ENCODE data around the gene AOPEP.

Gene AOPEP

GRCh38 chr9:94697972-94698581 is 28.4 kb upstream of the AOPEP start:
- no peak overlapping the region for H3K27ac Mint-ChIP-seq (ENCODE audit: low read depth)
- ATAC-seq (replicated peaks; ENCODE audit: extremely low read depth, poor library complexity, severe bottlenecking) = no peak
- no peaks in the 10 kb centered on the region for H3K36me3 Mint-ChIP-seq (ENCODE audit: insufficient read depth)
- no peaks in the 10 kb centered on the region for H3K4me1 Mint-ChIP-seq
- DNase-seq (ENCODE audit: low spot score in 2 of 2) = no peak
- H3K9me3 Mint-ChIP-seq = no peaks in the 10 kb centered on the region
- H3K27me3 Mint-ChIP-seq = peaks cover 36% of the 10 kb centered on the region
- H3K4me3 Mint-ChIP-seq = no peak overlapping the region

GRCh38 chr9:94699715-94700373 is 26.7 kb upstream of the AOPEP start:
- peaks cover 54% of the 10 kb centered on the region for H3K27me3 Mint-ChIP-seq
- H3K27ac Mint-ChIP-seq (ENCODE audit: low read depth) = no peak overlapping the region
- H3K4me3 Mint-ChIP-seq = no peak overlapping the region
- no peaks in the 10 kb centered on the region for H3K4me1 Mint-ChIP-seq
- H3K9me3 Mint-ChIP-seq = no peaks in the 10 kb centered on the region
- H3K36me3 Mint-ChIP-seq (ENCODE audit: insufficient read depth) = no peaks in the 10 kb centered on the region
- no peak for DNase-seq (ENCODE audit: low spot score in 2 of 2)
- no peak for ATAC-seq (replicated peaks; ENCODE audit: extremely low read depth, poor library complexity, severe bottlenecking)

GRCh38 chr9:94700445-94700844 is 26.1 kb upstream of the AOPEP start:
- no peaks in the 10 kb centered on the region for H3K9me3 Mint-ChIP-seq
- no peak overlapping the region for H3K27ac Mint-ChIP-seq (ENCODE audit: low read depth)
- H3K36me3 Mint-ChIP-seq (ENCODE audit: insufficient read depth) = no peaks in the 10 kb centered on the region
- DNase-seq (ENCODE audit: low spot score in 2 of 2) (no peak), ATAC-seq (replicated peaks; ENCODE audit: extremely low read depth, poor library complexity, severe bottlenecking) (no peak)
- no peaks in the 10 kb centered on the region for H3K4me1 Mint-ChIP-seq
- no peak overlapping the region for H3K4me3 Mint-ChIP-seq
- peaks cover 55% of the 10 kb centered on the region for H3K27me3 Mint-ChIP-seq

- Mint-ChIP-seq H3K9me3 (no peaks in the 10 kb centered on the region), H3K36me3 (ENCODE audit: insufficient read depth) (no peaks in the 10 kb centered on the region)
Measured at GRCh38 chr9:94703488-94704140, 22.9 kb upstream of the AOPEP start.

GRCh38 chr9:94705162-94705702 is 21.3 kb upstream of the AOPEP start:
- Mint-ChIP-seq H3K27ac (ENCODE audit: low read depth) (no peak overlapping the region), H3K4me3 (no peak overlapping the region), H3K4me1 (no peaks in the 10 kb centered on the region), H3K27me3 (peaks cover 43% of the 10 kb centered on the region), H3K36me3 (ENCODE audit: insufficient read depth) (no peaks in the 10 kb centered on the region), H3K9me3 (no peaks in the 10 kb centered on the region)
- DNase-seq (ENCODE audit: low spot score in 2 of 2) (no peak), ATAC-seq (replicated peaks; ENCODE audit: extremely low read depth, poor library complexity, severe bottlenecking) (no peak)

More at GRCh38 chr9:94703488-94704140, 22.9 kb upstream of the AOPEP start:
- no peak overlapping the region for H3K27ac Mint-ChIP-seq (ENCODE audit: low read depth)
- DNase-seq (ENCODE audit: low spot score in 2 of 2) (no peak), ATAC-seq (replicated peaks; ENCODE audit: extremely low read depth, poor library complexity, severe bottlenecking) (no peak)
- H3K4me3 Mint-ChIP-seq = no peak overlapping the region
- H3K4me1 Mint-ChIP-seq = no peaks in the 10 kb centered on the region
- peaks cover 50% of the 10 kb centered on the region for H3K27me3 Mint-ChIP-seq

GRCh38 chr9:94706922-94707321 is 19.6 kb upstream of the AOPEP start:
- H3K36me3 Mint-ChIP-seq (ENCODE audit: insufficient read depth) = no peaks in the 10 kb centered on the region
- no peaks in the 10 kb centered on the region for H3K4me1 Mint-ChIP-seq
- no peak overlapping the region for H3K27ac Mint-ChIP-seq (ENCODE audit: low read depth)
- no peak for ATAC-seq (replicated peaks; ENCODE audit: extremely low read depth, poor library complexity, severe bottlenecking)
- DNase-seq (ENCODE audit: low spot score in 2 of 2) = no peak
- H3K27me3 Mint-ChIP-seq = peaks cover 48% of the 10 kb centered on the region
- no peaks in the 10 kb centered on the region for H3K9me3 Mint-ChIP-seq
- H3K4me3 Mint-ChIP-seq = no peak overlapping the region

GRCh38 chr9:94713436-94714215 is 12.9 kb upstream of the AOPEP start:
- no peak for ATAC-seq (replicated peaks; ENCODE audit: extremely low read depth, poor library complexity, severe bottlenecking)
- Mint-ChIP-seq H3K4me3 (no peak overlapping the region), H3K4me1 (no peaks in the 10 kb centered on the region), H3K9me3 (no peaks in the 10 kb centered on the region), H3K36me3 (ENCODE audit: insufficient read depth) (no peaks in the 10 kb centered on the region), H3K27me3 (peaks cover 73% of the 10 kb centered on the region), H3K27ac (ENCODE audit: low read depth) (no peak overlapping the region)
- no peak for DNase-seq (ENCODE audit: low spot score in 2 of 2)

GRCh38 chr9:94714494-94714893 is 12.0 kb upstream of the AOPEP start:
- DNase-seq (ENCODE audit: low spot score in 2 of 2) = no peak
- ATAC-seq (replicated peaks; ENCODE audit: extremely low read depth, poor library complexity, severe bottlenecking) = no peak
- no peak overlapping the region for H3K27ac Mint-ChIP-seq (ENCODE audit: low read depth)
- no peaks in the 10 kb centered on the region for H3K4me1 Mint-ChIP-seq
- H3K9me3 Mint-ChIP-seq = no peaks in the 10 kb centered on the region
- no peak overlapping the region for H3K4me3 Mint-ChIP-seq
- H3K27me3 Mint-ChIP-seq = peaks cover 73% of the 10 kb centered on the region
- H3K36me3 Mint-ChIP-seq (ENCODE audit: insufficient read depth) = no peaks in the 10 kb centered on the region

- DNase-seq (ENCODE audit: low spot score in 2 of 2) = no peak
Measured at GRCh38 chr9:94717761-94718160, 8.7 kb upstream of the AOPEP start.

GRCh38 chr9:94718936-94719335 is 7.6 kb upstream of the AOPEP start:
- Mint-ChIP-seq H3K4me1 (no peaks in the 10 kb centered on the region), H3K36me3 (ENCODE audit: insufficient read depth) (peaks cover 1% of the 10 kb centered on the region), H3K27me3 (peaks cover 39% of the 10 kb centered on the region), H3K4me3 (no peak overlapping the region), H3K27ac (ENCODE audit: low read depth) (no peak overlapping the region), H3K9me3 (no peaks in the 10 kb centered on the region)
- ATAC-seq (replicated peaks; ENCODE audit: extremely low read depth, poor library complexity, severe bottlenecking) (no peak), DNase-seq (ENCODE audit: low spot score in 2 of 2) (no peak)

More at GRCh38 chr9:94717761-94718160, 8.7 kb upstream of the AOPEP start:
- ATAC-seq (replicated peaks; ENCODE audit: extremely low read depth, poor library complexity, severe bottlenecking) = no peak
- H3K36me3 Mint-ChIP-seq (ENCODE audit: insufficient read depth) = no peaks in the 10 kb centered on the region
- H3K27ac Mint-ChIP-seq (ENCODE audit: low read depth) = no peak overlapping the region
- no peaks in the 10 kb centered on the region for H3K9me3 Mint-ChIP-seq
- H3K4me1 Mint-ChIP-seq = no peaks in the 10 kb centered on the region
- no peak overlapping the region for H3K4me3 Mint-ChIP-seq
- peaks cover 46% of the 10 kb centered on the region for H3K27me3 Mint-ChIP-seq

- Mint-ChIP-seq H3K4me1 (no peaks in the 10 kb centered on the region), H3K27ac (ENCODE audit: low read depth) (no peak overlapping the region), H3K36me3 (ENCODE audit: insufficient read depth) (peaks cover 1% of the 10 kb centered on the region), H3K4me3 (no peak overlapping the region), H3K27me3 (peaks cover 31% of the 10 kb centered on the region), H3K9me3 (no peaks in the 10 kb centered on the region)
- no peak for DNase-seq (ENCODE audit: low spot score in 2 of 2)
- no peak for ATAC-seq (replicated peaks; ENCODE audit: extremely low read depth, poor library complexity, severe bottlenecking)
Measured at GRCh38 chr9:94719878-94720277, 6.6 kb upstream of the AOPEP start.

- no peak overlapping the region for H3K27ac Mint-ChIP-seq (ENCODE audit: low read depth)
- DNase-seq (ENCODE audit: low spot score in 2 of 2) (no peak), ATAC-seq (replicated peaks; ENCODE audit: extremely low read depth, poor library complexity, severe bottlenecking) (no peak)
- no peaks in the 10 kb centered on the region for H3K4me1 Mint-ChIP-seq
- peaks cover 1% of the 10 kb centered on the region for H3K36me3 Mint-ChIP-seq (ENCODE audit: insufficient read depth)
- H3K27me3 Mint-ChIP-seq = peaks cover 27% of the 10 kb centered on the region
- H3K9me3 Mint-ChIP-seq = no peaks in the 10 kb centered on the region
- no peak overlapping the region for H3K4me3 Mint-ChIP-seq
Measured at GRCh38 chr9:94720846-94721549, 5.5 kb upstream of the AOPEP start.

All from central memory CD8-positive, alpha-beta T cell (primary cell).